Upper lobe of left lung (tissue), 4 donors: ENCODE results near the gene ANKFY1.

Source experiments
- EP300 ChIP-seq, 4 donors: sonication (generic); formaldehyde crosslinking; IDR thresholded peaks; one replicate each; pipeline ENCODE4 v1.5.1; 2017; ENCODE audit warnings: antibody characterized with exemption in 4 of 4, control low read depth in 2 of 4
- POLR2A ChIP-seq, 4 donors: fragments of 450-650 bp; IDR thresholded peaks; one replicate each; pipeline ENCODE4 v1.5.1; 2016 to 2017; ENCODE audit warnings: antibody characterized with exemption in 4 of 4, mild to moderate bottlenecking in 2 of 4
- TF ChIP-seq, protein P1 (sequence below), 6 experiments: fragments of 450-650 bp in 4 of 6; fragments of 200-600 bp in 2 of 6; sonication (generic) in 2 of 6; IDR thresholded peaks; one replicate each; pipeline ENCODE4 v1.5.1; 2016 to 2019; ENCODE audit warnings: antibody characterized with exemption in 6 of 6

- TF ChIP-seq, protein P1, sequence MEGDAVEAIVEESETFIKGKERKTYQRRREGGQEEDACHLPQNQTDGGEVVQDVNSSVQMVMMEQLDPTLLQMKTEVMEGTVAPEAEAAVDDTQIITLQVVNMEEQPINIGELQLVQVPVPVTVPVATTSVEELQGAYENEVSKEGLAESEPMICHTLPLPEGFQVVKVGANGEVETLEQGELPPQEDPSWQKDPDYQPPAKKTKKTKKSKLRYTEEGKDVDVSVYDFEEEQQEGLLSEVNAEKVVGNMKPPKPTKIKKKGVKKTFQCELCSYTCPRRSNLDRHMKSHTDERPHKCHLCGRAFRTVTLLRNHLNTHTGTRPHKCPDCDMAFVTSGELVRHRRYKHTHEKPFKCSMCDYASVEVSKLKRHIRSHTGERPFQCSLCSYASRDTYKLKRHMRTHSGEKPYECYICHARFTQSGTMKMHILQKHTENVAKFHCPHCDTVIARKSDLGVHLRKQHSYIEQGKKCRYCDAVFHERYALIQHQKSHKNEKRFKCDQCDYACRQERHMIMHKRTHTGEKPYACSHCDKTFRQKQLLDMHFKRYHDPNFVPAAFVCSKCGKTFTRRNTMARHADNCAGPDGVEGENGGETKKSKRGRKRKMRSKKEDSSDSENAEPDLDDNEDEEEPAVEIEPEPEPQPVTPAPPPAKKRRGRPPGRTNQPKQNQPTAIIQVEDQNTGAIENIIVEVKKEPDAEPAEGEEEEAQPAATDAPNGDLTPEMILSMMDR (IDR thresholded peaks at IDR 0.05), result no peak
- no peak for TF ChIP-seq EP300 (IDR thresholded peaks at IDR 0.05)
- TF ChIP-seq POLR2A (IDR thresholded peaks at IDR 0.05), result no peak
These were observed 101.5 kb downstream of the ANKFY1 start for GRCh38 chr17:4162321-4162720.
